ENCODE results near the gene DCUN1D3.
"Not testable (repeated sequence)": the region's sequence is repeated elsewhere in the genome, so short reads cannot be mapped to it uniquely, and the experiment has no call there.

DCUN1D3 gene, protein sequence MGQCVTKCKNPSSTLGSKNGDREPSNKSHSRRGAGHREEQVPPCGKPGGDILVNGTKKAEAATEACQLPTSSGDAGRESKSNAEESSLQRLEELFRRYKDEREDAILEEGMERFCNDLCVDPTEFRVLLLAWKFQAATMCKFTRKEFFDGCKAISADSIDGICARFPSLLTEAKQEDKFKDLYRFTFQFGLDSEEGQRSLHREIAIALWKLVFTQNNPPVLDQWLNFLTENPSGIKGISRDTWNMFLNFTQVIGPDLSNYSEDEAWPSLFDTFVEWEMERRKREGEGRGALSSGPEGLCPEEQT

DNA sequence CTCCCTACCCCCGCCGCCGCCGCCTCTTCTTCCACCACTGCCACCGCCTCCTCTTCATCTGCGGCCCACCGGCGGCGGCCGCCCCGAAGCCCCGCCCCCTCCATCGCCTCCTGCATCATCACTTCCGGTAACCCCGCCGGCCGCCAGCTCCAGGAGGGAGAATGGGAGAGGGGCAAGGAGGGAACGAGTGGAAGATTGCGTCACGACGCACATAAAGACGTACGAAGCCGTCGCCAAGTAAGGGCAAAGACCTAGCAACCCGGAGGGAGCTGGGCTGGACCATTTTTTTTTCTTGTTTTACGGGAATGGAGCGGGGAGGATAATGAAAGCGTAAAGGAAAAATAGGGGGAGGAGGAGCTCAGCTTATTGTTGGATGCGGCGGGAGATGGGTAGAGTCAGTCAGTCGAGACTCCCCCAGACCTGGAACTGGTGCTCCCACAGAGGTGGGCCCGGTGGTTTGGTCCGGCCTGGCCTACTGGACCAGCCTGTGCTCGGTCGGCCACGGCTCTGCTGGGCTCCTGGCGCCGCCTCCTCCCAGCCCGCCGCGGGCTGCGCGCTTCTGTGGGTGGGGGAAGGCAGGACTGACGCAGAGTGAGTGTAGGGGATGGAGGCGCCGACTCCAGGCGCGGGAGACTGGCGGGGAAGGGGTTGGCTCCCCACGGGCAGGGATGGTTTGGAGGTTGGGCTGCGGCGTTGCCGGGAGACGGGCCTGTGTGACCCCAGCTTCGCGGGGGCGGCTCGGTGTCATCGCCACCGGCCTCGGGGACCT is at the start of gene DCUN1D3, which contains the start of gene LYRM1:
TSS of gene DCUN1D3 (minus strand) at position 60 of the 769 bp plus-strand sequence. CDS start 37,820 bp downstream, outside the sequence.
TSS of gene LYRM1 (plus strand) at position 473 of the 769 bp plus-strand sequence. CDS start 14,785 bp downstream, outside the sequence.
- DNase-seq (ENCODE audit: low spot score), result peak; percentile 84

DNA sequence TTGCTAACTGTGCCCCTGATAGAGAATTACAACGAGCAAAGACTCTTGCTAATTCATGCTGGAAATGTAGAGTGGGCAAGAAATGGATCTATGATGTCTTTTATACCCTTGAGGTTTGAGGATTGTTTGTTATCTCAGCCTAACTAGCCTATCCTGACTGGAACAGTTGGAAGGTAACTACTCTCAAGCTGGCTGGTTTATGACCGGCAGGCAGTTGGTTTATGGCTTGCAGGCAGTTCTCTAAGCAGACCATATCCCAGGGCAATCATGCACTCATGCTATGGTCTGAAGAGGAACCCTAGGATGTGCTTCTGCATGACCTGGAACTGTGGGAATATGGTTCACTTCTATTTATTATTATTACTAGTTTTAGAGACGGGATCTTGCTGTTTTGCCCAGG is 49.5 kb upstream of the DCUN1D3 start:
- DNase-seq (ENCODE audit: low spot score), result no peak

DNA sequence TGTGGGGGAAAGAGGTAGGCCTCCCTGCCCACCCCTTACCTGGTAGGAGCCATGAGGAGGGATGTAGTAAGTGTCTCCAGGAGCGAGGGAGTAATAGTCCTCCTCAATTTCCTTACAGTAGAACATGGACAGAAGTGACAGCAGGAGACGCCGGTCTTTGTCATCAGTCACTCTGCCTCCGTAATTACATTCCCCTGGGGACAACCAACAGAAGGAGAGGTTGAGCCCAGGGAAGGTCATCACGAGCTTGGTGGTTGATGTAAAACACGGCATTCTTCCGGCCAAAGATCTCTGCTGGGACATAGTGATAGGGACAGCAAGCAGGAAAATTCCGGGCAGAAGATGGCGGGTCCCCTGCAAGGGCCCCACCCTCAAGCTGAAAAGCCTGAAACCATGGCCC is 48.3 kb upstream of the DCUN1D3 start:
- DNase-seq (ENCODE audit: low spot score), result no peak

DNA sequence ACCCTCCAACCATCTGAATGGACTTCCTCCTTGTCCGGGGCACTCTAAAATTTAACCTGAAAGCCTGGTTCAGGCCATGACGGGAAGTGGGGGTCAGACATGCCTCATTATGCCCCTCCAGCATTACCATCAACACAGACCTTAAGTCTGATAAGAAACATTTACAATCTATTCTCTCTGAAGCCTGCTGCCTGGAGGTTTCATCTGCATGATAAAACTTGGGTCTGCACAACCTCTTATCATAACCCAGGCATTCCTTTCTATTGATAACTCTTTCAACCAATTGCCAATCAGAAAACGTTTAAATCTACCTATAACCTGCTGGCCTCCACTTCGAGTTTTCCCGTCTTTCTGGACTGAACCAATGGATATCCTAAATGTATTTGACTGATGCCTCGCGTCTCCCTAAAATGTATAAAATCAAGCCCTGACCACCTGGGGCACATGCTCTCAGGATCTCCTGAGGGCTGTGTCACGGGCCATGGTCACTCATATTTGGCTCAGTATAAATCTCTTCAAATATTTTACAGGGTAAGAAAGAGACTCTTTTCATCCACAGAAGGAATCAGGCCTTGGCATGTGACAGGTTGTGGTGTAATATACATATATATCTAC is 46.0 kb upstream of the DCUN1D3 start:
- no peak for DNase-seq (ENCODE audit: low spot score)

DNA sequence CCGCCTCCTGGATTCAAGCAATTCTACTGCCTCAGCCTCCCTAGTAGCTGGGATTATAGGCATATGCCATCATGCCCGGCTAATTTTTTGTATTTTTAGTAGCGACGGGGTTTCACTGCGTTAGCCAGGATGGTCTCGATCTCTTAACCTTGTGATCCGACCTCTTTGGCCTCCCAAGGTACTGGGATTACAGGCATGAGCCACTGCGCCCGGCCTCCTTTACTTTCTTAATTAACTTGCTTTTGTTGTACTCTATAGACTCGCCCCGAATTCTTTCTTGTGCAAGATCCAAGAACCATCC is 45.4 kb upstream of the DCUN1D3 start:
- not testable (repeated sequence) for DNase-seq (ENCODE audit: low spot score)

DNA sequence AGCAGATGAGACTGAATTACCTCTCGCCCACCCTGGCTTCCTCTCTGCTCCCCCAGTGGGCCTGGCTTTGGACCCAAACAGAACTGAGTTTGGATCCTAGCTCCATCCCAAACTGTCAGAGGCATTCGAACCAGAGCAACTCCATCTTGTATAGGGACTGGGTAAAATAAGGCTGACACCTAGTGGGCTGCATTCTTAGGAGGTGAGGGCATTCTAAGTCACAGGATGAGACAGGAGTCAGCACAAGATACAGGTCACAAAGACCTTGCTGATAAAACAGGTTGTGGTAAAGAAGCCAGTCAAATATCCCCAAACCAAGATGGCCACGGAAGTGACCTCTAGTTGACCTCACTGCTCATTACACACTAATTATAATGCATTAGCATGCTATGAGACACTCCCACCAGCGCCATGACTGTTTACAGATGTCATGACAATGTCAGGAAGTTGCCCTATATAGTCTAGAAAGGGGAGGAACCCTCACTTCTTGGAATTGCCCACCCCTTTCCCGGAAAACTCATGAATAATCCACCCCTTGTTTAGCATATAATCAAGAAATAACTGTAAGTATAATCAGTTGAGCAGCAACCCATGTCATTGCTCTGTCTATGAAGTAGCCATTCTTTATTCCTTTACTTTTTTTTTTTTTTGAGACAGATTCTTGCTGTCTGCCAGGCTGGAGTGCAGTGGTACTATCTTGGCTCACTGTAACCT is 44.9 kb upstream of the DCUN1D3 start:
- DNase-seq (ENCODE audit: low spot score), result no peak

DNA sequence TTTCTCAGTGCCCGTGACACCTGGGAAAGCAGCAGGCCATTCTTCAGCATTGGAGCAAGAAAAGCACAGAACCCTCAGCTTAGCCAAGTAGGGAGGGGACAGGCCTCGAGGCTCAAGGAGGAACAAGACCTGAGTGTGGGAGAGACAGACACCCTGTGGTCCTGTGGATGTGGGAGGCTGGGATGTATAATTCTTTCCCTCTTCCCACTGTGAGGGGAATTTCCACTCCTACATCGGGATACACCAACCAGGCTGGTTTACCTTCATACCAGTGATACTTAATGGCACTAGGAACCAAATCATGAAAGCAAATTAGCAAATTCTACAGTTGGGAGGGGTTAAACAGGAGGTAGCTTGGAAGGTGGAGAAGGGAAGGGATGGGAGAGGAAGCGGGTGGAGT is 42.1 kb upstream of the DCUN1D3 start:
- DNase-seq (ENCODE audit: low spot score), result no peak

DNA sequence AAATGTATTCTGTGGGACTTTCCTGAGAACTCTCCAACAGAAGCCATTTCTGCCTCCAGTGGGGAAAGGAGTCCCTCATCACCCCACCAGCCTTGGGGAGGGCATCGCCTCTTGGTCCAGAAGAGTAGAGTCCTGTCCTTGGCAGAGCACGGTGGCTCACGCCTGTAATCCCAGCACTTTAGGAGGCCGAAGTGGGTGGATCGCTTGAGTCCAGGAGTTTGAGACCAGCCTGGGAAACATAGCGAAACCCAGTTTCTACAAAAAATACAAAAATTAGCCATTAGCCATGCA is 41.4 kb upstream of the DCUN1D3 start:
- DNase-seq (ENCODE audit: low spot score), result no peak

DNA sequence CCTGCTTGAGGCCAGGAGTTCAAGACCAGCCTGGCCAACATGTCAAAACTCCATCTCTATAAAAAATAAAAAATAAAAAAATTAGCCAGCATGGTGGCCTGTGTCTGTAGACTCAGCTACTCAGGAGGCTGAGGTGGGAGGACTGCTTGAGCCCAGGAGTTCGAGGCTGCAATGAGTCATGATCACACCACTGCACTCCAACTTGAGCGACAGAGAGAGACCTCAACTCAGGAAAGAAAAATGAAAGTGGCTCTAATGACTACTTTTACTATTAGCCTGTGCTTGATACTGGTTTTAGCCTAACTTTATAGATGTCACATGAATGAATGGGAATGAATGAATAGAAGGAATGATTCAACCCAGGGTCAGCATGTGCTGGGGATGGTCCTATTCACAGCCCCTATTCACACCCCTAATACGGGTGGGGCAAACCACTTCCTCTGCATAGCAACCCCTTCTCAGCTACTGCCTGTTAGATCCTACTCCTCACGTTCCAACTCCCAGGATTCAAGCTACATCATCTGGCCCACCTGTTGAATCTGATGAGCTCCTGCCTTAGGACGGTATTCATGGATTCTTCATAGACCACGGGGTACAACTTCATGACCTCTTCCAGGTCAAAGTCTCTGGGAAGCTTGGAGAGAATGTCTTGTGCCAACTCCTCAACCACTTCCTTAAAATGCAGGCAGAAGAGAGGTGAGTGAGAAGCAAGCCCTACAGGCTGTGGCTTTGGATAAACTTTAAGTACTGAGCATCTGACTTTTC is 40.9 kb upstream of the DCUN1D3 start:
- no peak for DNase-seq (ENCODE audit: low spot score)

DNA sequence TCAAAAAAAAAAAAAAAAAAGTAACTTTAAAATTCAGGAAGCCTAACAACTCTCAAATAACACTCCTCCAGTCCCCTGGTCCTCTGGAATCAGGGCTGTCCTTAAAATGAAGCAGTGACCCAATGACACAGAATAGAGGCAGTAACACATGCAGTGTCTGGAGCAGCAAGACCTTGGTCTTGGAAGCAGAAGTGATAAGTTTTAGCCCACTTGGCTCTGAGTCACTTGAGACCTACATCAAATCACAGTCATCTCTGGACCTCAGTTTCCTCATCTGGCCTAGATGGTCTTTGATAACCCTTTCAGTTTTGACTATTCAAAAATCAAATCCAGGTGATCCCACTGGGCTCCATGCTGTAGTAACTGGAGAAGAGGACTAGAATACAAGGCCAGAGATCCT is 39.5 kb upstream of the DCUN1D3 start:
- DNase-seq (ENCODE audit: low spot score), result no peak

DNA sequence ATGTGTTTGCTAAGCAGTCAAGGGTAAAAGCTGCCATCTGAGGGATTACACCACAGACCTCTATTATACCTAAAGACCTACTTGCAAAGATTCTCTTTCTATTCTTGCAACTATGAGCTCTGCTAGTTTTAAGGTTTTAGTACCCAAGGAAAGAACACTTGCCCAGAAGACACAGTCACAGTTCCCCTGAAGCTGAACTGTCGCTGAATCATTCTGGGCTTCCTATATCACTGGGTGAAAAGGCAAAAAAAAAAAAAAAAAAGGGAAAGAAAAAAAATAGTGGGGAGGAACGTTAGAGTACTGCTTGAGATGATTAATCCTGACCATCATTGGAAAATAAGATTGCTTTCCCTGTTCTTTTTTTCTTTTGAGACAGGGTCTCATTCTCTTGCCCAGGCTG is 38.3 kb upstream of the DCUN1D3 start:
- no peak for DNase-seq (ENCODE audit: low spot score)

DNA sequence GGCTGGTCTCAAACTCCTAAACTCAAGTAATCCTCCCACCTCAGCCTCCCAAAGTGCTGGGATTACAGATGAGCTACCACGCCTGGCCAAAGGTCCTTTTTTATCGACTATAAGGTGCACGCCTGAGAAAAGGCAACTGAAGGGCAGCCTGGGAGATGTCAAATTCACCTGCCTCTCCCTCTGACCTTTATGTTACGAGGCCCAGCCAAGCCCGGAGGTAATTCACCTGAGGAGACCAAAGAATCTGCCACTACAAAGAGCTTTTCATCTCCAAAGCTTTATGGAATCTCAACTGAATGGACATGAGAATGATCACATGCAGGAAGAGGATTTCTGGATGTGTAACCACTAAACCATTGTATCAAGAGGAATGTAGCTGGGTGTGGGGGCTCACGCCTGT is 37.6 kb upstream of the DCUN1D3 start:
- DNase-seq (ENCODE audit: low spot score), result no peak

DNA sequence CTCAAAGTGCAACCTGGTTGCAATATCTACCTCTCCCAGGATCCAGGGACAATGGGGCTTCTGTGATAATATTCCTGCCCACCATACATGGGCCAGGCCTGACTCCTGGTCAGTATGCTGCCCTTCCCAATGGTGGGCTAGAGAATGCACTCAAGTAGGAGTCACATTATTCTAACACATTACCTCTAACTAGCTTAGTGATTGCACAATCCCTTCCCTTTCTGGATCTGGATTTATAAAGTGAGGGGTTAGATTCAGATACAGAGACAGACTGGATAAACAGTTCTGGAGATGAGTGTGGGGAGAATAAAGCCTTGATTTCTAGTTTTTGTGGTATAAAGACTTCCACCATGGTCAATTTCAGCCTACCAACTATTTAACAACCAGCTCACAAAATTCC is 33.4 kb upstream of the DCUN1D3 start:
- no peak for DNase-seq (ENCODE audit: low spot score)

DNA sequence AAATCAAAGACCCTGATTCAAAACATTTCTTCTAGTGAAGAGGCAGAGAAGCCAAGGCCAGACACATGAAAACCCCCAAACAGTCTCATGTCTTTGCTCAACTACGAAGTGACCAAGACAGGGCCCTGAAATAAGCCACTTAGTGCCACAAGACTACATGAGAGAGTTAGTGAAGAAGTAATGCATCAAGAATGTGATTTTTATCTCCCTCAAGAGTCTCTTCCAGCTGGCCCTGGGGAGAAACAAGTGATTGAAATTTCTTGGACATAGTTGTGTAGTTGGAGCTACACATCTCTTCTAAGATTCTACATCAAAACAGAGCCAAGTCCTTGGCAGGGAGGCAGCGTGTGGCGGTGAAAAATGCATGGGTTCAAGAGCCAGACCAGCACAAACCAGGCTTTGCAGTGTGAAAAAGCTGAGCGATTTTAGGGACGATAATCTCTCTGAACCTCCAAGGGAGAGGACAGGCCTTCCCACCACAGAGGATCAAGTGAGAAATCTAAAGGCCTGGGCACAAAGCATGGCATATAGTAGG is 31.0 kb upstream of the DCUN1D3 start:
- DNase-seq (ENCODE audit: low spot score), result no peak

DNA sequence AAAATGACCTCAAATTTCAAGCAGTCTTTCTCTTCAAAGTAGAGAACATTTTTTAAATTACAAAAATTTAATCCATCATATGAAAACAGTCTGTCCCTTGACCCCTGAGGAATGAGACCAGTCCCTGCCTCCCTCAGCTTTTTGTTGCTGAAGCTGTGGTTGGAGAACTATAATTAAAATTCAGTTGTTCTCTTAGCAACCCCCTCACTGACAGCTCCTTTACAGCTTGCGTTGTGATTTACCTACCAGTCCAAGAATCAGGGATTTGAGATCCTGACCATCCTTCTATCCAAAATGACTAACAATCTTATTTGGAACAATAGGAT is 30.2 kb upstream of the DCUN1D3 start:
- no peak for DNase-seq (ENCODE audit: low spot score)

DNA sequence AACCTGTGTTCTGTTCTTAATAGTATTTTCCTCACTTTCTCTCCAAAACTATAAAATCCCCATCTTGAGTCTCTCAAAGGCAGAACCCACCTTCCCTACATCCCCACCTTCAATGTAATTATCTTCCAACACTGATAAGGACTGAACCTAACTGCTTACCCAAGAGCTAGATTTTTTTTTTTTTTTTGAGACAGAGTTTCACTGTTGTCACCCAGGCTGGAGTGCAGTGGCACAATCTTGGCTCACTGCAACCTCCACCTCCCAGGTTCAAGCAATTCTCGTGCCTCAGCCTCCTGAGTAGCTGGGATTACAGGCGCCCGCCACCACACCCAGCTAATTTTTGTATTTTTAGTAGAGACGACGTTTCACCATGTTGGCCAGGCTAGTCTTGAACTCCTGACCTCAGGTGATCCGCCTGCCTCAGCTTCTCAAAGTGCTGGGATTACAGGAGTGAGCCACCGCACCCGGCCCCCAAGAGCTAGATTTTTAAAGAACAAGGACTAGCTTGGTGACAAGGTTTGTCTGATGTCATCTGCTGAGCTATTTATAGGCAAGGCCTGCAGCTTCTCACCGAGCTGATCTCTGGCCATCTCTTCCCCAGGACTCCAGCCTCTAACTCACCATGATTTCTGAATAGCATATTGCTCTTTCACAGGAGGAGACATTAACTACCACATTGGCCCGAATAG is 29.7 kb upstream of the DCUN1D3 start:
- not testable (repeated sequence) for DNase-seq (ENCODE audit: low spot score)

DNA sequence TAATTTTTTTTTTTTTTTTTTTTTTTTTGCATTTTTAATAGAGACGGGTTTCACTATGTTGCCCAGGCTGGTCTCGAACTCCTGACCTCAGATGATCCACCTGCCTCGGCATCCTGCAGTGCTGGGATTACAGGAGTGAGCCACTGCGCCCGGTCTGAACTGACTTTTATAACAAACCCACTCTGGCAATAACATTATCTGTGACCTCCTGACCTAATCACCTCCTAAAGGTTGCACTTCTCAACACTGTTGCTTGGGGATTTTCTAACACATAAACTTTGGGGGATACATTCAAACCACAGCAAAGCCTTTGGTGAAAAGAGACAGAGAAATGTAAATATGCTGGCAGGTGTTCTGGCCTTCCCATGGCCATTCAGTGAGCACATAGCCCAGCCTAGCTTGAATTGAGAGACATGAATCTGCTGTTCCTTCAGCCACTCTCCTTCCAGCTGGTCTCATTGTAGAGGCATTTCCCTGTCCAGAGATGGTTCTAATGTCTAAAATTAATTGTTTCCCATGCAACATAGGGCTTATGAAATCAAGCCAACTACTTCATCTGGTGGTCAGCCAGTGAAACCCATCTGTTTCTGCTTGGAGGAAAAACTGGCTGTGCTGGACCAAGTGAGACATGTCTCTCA is 28.7 kb upstream of the DCUN1D3 start:
- DNase-seq (ENCODE audit: low spot score), result no peak

DNA sequence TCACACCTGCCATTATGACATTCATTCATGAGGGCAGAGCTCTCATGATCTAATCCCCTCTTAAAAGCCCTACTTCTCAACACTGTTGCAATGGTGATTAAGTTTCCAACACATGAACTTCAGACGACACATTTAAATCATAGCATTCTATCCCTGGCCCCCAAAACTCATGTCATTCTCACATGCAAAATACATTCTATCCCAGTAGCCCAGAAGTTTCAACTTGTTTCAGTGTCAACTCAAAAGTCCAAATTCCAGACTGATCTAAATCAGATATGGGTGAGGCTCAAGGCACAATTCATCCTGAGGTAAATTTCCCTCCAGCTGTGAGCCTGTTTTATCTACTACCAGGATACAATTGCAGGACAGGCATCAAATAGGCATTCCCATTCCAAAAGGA is 25.6 kb upstream of the DCUN1D3 start:
- no peak for DNase-seq (ENCODE audit: low spot score)

DNA sequence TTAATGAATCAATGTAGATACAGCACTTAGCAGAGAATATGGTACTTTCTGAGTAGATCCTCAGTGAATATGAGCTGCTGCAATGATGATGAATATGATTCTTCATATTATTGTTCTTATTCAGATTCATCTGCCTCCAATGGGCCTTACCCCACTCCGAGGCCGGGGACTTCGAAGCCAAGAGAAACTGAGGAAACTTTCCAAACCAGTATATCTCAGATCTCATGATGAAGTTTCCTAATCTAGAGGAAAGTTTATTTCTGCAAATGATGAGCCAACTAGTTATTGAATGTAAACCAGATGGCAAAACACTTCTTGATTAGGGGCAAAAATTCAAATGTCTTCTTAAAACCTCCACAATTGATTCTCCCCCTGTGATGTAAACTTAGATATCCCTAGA is 23.7 kb upstream of the DCUN1D3 start:
- DNase-seq (ENCODE audit: low spot score), result no peak

DNA sequence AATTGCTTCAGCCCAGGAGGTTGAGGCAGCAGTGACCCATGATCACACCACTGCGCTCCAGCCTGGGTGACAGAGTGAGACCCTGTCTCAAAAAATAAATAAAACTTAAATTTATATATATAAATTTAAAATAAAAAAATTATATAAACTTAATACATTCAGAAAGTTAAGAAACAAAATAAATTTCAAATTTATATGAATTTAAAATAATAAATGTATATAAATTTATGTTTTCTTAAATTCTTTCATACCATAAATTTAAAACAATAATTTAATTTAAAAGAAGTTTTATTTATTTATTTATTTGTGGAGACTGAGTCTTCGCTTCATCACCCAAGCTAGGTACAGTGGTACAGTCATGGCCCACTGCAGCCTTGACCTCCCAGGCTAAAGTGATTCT is 20.6 kb upstream of the DCUN1D3 start:
- DNase-seq (ENCODE audit: low spot score), result no peak

DNA sequence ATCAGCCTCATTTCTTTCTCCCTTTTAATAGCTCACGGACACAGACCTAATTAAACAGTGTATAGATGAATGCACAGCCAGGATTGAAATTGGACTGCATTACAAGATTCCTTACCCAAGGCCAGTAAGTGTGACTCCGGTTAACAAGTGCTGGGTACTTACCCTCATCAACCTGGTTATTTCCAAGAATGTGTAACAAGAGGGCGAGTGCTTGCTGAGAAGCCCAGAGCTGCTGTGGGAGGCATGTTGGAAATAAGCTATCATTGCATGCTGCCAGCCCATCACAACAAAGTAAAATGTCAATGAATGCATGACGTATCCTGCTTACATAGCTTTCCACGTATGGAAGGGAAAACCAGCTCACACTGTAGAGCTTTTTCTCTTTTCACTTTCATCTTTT is 19.9 kb upstream of the DCUN1D3 start:
- no peak for DNase-seq (ENCODE audit: low spot score)

All from CD4-positive, alpha-beta T cell treated with Interleukin-6 at 100 ng/mL for 8 hours (primary cell).